HG02798 (cell line): Measurements from ENCODE around the gene PLIN3.
"Not testable (repeated sequence)": the region's sequence is repeated elsewhere in the genome, so short reads cannot be mapped to it uniquely, and the experiment has no call there.

Experiments used
- ATAC-seq: cut with Tn5 transposase; IDR thresholded peaks from one replicate; pipeline ENCODE4 v1.9.1; 2021; ENCODE audit warnings: mild to moderate bottlenecking; ENCODE audit not compliant: unreplicated experiment, poor library complexity

Gene PLIN3

DNA sequence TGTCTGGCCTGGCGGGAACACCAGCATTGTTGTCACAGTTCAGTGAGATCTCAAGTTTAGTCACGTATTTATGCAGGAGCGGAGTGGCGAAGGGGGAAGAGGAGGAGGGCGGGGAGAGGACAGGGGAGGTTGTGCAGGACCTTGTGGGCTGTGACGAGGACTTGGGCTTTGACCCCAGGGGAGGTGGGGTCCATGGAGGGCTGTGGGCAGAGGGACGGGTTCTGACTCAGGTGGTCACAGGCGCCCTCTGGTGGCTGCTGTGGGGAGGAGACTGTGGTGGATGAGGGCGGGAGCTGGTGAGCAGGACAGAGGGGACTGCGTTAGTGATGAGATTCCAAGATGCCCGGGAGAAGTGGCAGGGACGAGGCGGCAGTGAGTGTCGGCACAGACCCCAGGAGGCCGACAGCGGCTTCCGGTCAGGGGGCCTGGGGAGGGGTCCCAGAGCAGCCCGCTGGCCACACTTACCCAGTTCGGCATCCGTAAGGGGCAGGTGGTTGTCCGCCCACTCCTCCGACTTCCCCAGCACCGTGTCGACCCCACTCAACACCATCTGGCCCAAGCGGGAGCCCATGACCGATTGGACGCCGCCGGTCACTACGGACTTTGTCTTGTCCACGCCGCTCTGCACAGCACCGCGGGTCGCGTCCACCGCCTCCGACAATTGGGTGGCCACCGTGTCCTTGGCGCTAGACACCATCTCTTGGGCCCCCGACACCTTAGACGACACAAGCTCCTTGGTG lies 15.7 kb downstream of the PLIN3 start:
- no peak for ATAC-seq

DNA sequence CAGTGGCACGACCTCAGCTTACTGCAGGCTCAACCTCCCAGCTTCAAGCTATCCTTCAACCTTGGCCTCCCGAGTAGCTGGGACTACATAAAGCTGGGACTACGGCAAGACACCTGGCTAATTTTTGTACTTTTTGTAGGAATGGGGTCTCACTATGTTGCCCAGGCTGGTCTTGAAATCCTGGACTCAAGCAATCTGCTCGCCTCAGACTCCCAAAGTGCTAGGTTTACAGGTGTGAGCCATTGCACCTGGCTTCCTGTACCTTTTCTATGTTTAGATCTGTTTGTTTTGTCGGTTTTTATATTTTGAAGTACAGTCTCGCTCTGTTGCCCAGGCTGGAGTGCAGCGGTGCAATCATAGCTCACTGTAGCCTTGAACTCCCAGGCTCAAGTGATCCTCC lies 18.4 kb downstream of the PLIN3 start:
- ATAC-seq = no peak

DNA sequence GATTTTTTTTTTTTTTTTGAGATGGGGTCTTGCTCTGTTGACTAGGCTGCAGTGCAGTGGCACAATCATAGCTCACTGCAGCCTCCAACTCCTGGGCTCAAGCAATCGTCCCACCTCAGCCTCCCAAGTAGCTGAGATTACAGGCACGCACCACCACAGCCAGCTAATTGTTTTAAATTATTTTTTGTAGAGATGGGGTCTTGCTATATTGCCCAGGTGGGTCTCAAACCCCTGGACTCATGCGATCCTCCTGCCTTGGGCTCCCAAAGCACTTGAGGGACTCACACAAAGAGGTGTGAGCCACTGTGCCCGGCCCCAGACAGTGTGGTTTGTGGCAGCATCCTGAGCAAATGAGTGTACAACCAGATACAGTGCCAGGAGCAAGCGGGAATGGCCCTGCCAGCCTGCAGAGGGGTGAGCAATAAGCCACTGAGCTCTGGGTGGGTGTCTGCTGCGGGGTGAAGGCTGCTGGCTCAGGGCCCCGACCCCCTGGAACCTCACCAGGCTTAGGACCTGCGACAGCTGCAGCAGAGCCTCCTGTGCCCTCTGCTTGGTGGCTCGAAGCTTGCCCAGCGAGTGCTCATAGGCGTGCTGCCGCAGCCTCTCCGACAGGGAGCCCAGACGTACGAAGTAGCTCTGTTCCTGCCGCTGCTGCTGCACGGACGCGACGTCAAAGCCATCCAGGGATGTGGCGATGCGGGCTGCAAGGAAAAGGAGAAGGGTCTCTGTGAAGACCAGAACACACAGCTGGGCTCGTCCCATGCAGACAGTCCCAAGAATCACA lies 20.1 kb downstream of the PLIN3 start:
- ATAC-seq = no peak

DNA sequence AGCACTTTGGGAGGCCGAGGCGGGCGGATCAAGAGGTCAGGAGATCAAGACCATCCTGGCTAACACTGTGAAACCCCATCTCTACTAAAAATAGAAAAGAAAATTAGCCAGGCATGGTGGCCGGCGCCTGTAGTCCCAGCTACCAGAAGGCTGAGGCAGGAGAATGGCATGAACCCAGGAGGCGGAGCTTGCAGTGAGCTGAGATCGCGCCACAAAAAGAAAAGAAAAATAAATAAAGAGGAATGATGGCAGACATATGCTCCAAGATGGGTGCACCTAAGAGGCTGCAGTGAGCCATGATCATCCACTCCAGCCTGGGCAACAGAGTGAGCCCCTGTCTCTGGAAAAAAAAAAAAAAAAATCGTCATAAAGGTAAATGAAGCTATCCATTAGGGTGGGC lies 21.5 kb downstream of the PLIN3 start:
- ATAC-seq = not testable (repeated sequence)

DNA sequence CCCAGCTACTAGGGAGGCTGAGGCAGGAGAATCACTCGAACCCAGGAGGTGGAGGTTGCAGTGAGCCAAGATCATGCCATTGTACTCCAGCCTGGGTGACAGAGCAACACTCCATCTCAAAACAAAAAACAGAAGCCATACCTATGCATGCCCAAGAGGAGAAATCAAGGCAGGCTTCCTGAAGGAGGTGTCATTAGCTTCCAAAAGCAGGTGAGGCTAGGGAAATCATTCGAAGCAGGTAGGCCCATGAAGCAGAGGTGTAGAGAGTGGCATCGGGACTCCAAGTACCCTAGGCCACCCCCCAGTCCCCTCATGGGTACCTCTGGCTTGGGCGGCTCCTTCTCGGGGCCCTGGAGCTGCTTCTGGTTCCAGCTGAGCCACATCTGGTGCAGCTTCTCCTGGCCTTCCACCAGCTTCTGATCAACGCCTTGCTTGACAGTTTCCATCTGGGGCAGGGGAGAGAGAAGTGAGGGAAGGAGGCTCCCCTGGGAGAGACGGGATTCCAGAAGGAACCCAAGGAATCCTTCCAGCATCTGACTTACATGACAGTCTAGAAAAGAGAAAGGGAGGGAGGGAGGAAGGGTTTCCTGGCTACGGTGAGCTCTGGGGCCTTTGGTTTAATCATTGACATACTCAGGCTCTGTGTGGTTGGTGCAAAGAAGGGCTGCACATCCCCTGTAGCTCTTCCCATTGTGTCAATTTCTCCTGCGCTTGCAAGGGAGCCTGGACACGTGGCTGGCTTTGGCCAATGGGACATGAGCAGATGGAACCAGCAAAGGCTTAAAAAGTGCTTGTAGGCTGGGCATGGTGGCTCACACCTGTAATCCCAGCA lies 22.9 kb downstream of the PLIN3 start:
- no peak for ATAC-seq

DNA sequence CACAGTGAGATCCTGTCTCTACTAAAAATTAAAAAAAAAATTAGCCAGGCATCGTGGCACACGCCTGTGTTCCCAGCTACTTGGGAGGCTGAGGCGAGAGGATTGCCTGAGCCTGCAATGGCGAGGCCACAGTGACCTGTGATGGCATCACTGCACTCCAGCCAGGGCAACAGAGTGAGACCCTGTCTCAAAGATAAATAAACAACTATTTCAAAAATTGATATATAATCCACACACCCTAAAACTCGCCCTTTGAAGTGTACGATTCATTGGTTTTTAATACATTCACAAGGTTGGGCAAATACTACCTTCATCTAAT lies 23.9 kb downstream of the PLIN3 start:
- ATAC-seq = no peak

DNA sequence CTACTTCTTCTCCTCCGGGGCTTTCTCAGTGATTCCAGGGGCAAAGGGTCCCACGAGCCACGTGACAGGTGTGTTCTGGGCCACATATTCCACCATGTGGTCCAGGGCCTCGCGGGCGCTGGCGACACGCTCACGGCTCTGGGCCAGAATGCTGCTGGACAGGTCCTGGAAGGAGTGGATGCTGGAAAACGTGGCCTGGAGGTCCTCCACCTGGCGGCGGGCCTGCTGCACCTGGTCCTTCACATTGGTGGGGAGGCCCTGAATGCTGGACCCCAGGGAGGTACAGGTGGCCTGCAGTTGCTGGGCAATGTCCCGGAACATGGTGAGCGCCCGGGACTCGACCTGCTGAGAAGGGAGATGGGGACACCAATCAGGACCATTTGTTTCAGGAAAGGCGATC lies 28.3 kb downstream of the PLIN3 start:
- no peak for ATAC-seq

DNA sequence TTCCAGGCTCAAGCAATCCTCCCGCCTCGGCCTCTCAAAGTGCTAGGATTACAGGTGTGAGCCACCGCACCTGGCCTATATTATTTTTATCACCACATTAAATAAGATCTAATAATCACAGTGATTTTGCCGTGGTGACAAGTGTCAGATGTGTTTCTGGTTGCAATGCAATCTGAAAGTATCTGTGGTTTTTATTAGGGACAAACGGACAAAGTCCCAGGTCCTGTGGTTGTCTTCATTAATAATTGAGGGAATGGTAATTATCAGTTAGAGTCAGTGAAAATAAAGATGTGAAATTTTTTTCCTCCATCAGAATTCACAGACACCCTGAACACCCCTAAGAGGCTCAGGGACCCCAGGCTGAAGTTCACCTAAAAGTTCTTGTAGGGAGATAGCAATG lies 34.7 kb downstream of the PLIN3 start:
- ATAC-seq = no peak

DNA sequence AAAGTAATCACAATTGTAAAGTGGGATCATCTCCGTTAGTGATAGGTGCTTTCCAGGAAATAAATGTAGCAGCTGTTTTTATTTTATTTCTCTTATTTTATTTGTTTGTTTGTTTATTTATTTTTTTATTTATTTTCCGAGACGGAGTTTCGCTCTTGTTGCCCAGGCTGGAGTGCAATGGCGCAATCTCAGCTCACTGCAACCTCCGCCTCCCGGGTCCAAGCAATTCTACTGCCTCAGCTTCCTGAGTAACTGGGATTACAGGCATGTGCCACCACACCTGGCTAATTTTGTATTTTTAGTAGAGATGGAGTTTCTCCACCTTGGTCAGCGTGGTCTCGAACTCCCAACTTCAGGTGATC lies 35.5 kb downstream of the PLIN3 start:
- not testable (repeated sequence) for ATAC-seq

DNA sequence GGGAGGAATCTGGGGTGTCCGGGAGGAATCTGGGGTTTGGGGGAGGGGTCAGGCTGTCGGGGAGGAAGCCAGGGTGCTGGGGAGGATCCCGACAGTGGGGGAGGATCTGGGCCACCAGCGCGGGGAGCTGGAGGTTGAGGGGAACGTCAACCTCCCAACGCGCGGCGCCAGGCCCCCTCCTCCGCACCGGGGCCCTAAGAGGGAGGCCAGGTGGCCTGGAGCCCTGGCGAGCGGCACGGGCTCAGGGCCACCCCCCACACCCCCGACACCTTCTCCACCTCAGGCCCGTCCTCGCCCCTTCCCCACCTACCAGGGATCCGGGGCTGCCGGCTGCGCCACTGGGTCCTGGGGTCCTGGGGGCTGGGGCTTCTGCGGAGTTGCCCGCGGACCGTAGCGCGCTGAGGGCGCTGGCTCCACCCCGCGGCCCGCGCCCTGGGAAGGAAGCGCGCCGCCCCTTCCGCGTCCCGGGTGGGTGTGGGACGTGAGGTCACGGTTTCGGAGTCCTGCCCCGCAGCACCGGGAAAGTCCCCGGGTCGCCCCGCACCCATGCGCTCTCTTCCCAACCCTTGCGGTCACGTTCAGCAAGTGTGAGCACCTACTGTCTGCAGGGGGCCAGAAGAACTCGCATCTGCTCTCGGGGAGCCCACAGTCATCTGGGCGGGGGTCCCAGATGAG lies 36.0 kb downstream of the PLIN3 start, which contains the start of gene TICAM1:
TICAM1 (minus strand) TSS at position 409 of the 675 bp plus-strand sequence. CDS start 13,335 bp downstream, outside the sequence.
- peak; percentile 84 for ATAC-seq

DNA sequence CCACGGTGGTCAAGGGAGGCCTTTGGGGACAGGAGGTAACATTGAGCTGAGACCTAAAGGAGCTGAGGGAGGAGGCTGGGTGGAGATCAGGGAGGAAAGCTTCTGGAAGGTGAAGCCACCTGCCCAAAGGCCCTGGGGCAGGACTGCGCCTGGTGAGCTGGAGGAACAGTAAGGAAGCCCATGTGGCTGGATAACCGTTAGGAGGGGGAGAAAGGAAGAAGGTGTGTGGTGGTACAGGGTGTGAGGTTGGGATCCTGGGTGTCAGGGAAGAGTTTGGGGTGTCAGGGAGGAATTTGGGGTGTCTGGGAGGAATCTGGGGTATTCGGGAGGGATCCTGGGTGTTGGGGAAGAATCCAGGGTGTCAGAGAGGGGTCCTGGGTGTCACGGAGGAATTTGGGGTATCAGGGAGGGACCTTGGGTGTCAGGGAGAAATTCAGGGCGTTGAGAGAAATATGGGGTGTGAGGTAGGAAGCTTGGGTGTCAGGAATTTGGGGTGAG lies 36.6 kb downstream of the PLIN3 start:
- ATAC-seq = no peak

DNA sequence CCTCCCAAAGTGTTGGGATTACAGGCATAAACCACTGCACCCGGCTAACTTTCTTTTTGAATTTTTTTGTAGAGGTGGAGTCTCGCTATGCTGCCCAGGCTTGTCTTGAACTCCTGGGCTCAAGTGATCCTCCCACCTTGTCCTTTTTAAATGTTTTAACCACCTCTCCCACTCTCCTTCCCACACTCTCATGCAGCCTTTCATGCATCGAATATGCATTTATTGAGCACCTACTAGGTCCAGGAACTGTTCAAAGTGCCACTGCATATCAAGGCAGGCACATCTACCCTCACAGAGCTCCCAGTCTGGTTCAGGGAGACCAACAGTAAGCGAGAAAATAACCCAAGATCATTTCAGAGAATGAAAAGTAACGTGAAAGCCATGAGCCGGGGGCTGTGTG lies 37.1 kb downstream of the PLIN3 start:
- ATAC-seq = no peak

DNA sequence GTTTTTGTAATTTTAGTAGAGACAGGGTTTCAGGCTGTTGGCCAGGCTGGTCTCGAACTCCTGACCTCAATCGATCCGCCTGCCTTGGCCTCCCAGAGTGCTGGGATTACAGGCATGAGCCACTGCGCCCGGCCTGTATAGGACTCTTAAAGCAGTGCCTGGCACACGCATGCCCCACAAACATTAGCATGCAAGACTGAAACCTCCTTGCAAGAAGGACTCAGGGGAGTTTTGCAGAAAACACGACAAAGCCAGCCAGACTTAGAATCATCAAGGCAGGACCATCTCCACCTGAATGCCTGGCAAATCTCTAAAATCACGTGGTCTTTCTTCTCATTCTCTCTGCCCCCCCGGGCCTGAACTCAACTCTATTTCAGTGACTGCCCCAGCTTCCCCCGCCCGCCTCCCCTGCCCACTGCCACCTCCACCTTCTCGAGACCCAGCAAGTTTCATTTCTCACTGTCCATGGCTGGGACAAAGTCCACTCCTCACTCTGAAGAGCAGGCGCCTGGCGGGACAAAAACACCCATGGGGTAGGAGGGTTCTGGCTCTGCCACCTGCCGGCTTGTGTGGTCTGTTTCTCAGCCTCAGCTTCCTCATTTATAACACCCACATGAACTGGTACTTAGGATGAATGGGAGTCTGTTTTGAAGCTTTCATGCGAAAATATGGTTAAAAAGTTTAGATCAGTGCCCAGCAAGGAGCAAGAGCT lies 38.3 kb downstream of the PLIN3 start:
- ATAC-seq = no peak

DNA sequence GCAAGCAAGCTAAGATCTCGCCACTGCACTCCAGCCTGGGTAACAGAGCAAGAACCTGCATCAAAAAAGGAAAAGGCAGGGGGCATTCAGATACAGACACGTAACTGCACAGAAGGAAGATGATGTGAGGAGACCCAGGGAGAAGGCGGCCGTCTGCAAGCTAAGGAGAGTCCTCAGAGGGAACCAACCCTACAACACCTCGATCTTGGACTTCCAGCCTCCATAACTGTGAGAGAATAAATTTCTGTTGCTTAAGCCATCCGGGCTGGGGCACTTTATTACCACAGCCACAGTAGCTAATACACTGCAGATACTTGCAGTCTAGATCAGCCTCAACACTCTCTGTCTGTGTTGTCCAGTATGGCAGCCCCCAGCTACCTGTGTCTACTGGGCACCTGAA lies 43.9 kb downstream of the PLIN3 start:
- no peak for ATAC-seq

DNA sequence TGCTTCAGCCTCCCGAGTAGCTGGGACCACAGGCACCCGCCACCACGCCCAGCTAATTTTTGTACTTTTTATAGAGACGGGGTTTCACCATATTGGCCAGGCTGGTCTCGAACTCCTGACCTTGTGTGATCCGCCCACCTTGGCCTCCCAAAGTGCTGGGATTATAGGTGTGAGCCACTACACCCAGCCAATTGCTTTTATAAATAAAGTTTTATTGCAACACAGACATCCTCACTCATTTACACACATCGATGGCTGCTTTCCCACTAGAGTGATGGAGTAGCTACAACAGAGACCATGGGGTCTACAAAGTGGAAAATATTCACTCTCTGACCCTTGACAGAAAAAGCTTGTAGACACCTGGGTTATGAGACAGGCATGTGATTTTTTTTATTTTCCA lies 45.1 kb downstream of the PLIN3 start:
- not testable (repeated sequence) for ATAC-seq

DNA sequence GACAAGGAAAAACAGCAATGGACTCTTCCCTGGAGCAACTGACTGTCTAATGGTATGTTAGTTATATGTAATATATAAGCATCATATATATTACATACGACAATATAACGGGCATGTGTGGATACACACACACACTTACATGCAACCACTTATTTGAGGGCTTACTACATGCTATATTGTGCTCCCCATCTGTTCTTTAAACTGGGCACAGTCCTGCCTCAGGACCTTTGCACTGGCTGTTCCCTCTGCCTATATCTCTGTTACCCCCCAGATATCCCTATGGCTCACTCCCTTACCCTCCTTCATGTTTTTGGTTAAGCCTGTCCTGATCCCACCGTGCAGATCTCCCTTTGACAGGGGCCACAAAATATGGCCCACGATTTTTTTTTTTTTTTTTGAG lies 46.2 kb downstream of the PLIN3 start:
- no peak for ATAC-seq

DNA sequence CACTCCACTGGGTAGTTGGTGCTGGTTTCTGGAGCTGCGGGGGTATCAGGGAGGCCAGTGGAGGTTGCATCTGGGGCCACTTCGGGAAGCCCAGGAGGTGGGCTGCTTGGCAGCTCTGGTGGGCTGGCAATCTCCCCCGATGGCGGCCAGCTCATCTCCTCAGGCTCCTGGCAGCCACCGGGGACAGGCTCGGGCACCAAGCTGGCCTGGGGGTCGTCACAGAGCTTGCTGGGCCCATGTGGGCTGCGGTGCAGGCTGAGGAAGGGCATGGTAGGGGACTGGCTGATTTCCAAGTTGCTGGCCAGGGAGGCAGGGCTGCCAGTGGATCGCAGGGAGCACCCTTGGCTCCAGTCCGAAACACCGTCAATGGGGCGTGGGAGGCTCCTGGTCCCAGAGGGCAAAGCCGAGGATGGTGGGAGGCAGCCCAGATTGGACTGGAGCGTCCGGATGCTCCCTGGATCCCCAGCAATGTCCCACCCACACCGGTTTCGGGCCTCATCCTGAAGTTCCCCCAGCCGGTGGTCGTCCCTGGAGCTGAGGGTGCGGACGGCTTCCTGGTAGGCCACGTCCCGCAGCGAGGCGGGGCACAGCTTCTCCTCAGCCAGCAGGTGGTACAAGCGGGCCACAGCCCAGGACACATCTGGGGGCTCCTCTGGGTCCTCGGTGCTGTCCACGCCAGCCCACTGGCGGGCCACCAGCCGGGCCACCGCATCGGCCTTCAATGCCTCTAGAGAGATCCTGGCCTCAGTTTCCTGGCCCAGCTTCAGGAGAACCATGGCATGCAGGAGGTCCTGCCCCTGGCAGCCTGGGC lies 49.8 kb downstream of the PLIN3 start:
- ATAC-seq = no peak

DNA sequence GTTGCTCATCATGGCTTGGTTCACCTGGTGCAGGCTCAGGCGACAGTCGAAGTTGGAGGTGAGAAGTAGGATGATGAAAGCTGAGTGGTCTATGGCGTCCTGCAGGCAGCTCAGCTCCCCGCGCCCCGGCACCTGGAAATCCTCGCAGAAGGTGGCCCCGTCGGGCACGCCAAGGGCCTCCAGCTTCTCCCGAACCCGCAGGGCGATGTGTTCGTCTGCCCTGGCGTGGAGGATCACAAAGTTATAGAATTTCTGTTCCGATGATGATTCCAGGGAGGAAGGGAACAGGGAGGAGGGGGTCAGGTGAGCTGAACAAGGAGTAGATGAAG lies 50.6 kb downstream of the PLIN3 start:
- no peak for ATAC-seq
